NCI-H146 treated with DMSO at 0.1 percent for 48 hours (cell line): ENCODE data around the gene STXBP5.

Experiments
- DNase-seq: peaks from one replicate; lab custom pipeline; 2025; ENCODE audit not compliant: unreplicated experiment; lab: John Stamatoyannopoulos, UW

Gene STXBP5

GRCh38 chr6:147204060-147204785 lies at the start of gene STXBP5:
STXBP5 (plus strand) TSS chr6:147204417; CDS start chr6:147204533, 116 bp downstream.
- peak; percentile 66 for DNase-seq

- peak; percentile 96 for DNase-seq
These were observed 49.8 kb upstream of the STXBP5 start for GRCh38 chr6:147154454-147154853.

- DNase-seq: peak; percentile 13
These were observed 48.0 kb upstream of the STXBP5 start for GRCh38 chr6:147156218-147156617.

- no peak for DNase-seq
These were observed 47.3 kb upstream of the STXBP5 start for GRCh38 chr6:147156799-147157382.

DNA sequence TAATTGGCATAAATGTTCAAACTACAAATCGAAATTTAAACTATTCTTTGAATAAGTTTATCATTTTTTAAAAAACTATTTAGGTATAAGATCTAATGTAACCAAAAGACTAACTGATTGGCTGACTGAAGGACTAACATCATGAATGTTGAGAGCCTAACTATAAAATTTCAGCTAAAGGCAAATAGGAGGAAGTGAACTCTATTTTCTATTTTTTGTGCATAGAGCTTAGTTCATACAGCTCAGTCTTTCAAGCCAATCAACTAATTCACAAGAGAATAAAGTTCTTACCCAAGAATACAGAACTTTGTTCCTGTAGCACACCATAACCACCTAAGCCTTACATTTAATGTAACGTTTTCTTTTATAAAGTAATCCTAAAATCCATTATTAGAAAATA lies 46.3 kb upstream of the STXBP5 start:
- no peak for DNase-seq

- DNase-seq: no peak
These were observed 45.3 kb upstream of the STXBP5 start for GRCh38 chr6:147158881-147159280.

DNA sequence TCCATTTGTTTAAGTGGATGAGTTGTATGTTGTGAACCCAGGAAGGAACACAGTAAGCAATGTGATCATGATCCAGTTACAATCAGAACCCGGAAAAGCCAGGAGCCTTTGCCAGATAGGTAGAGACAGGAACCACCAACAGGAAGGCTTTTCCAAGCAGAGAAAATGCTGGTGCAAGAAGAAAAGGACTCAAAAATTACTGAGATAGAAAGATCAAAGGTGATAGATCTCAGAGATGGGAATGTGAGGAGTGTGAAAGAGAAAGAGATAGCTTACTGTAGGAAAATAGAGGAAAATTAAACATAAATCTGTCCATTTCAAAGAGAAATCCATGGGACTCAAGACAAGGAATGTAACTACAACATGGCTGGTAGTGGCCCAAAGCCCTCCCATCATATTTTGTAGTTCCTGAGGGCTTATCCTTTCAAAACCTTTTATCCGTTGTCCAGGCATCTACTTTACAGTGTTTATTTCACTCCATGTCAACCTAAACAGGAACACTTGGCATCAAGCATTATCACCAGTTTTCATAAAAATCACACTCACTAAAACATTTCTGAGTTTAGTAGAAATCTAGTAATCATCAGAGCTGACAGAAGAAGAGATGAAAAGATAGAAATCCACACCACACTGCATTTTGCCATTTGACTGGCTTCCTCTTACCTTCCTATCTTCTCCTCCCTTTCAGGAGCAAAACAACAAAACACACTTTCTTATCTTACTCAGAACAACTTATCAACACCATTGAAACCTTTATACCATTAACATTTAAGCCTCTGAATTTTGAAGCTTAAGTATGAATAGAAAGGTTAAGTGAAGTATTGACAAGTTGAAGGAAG lies 44.5 kb upstream of the STXBP5 start:
- no peak for DNase-seq

GRCh38 chr6:147160593-147160992 lies 43.6 kb upstream of the STXBP5 start:
- DNase-seq: no peak

DNA sequence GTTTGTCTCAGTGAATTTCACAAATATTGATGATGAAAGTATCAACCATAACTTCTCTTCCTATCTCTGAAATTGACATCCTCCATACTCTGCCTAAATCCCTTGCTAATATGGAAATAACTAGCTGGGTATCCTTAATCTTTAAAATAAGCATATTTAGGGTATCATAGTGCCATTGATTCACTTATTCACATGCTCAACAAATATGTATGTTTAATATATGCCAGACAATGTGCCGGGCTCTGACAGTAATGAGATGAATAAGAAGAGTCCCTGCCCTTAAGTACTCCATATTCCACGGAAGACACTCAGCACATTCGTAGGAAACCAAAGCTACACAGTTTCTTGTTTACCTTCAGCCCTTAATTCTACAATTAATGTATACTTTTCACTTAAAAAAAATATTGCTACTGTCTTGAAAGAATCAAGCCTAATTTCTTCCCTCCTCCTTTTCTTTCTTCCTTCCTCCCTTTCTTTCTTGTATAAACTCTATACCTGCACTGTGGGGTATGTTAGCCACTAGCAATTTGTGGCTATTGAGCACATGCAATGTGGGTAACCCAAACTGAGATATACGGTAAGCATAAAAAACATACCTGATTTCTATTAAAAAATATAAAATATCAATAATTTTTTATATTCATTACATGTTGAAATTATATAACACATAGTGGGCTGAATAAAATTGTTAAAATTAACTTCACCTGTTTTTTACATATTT lies 42.8 kb upstream of the STXBP5 start:
- DNase-seq: no peak

GRCh38 chr6:147161974-147162495 lies 42.2 kb upstream of the STXBP5 start:
- no peak for DNase-seq

DNA sequence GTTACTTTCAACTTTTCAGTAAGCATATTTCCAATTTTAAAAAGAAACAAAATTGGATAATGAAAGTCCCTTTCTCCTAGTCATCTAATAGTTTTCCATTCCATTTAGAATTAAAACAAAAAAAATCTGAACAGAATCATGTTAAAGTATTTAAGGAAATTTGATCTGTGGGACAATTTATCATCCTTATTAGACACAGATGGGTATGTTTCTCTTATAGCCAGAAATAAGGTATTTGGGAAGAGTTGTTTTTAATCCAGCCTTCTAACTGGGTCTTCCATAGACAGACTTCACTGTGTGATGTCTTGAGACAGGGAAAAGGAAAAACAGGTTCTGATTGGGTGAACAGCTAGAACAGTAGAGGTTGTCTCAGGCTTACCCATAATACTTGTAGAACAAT lies 39.5 kb upstream of the STXBP5 start:
- DNase-seq: no peak

DNA sequence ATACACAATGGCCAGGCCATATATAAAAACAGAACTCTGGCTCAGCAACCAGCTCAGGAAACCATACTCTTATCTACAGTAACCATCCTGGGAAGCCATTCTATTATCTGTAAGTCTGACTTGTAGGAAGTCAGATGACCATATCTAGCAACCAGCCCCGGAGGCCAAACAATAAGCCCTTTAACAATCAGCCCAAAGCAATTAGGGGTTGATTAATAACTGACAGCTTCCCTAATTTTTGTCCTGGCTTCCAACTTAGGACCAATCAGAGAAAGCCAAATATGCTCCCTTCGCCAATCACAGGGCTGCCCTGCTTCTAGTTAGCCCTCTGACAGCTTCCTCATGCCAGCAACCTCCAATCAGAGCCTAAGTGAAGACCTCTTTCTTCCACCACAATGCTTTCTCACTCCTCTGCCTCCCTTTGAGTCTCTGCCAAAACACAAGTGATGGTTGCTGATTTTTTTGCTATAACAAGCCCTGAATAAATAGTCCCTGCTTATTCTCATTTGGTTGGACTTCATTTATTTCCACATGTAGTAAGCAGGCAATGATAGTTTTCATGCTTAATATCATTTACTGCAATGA lies 37.8 kb upstream of the STXBP5 start:
- peak; percentile 70 for DNase-seq

DNA sequence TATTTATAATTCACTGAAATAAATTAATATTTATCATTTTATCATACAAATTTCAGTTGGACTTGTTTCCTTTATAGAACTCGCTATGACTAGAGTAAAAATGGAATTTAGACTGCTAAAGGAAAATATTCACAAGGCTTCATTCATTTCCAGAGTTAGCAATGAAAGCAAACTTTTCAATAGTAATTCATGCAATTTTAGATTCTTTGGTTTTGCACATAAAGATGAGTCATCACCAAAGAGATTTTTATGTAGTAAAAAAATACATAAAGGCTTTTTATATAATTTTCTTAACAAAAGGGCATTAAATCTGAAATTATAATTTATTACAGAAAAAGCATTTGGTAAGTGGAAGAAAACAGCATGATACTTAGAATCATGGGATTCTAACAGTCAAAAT lies 37.2 kb upstream of the STXBP5 start:
- DNase-seq: no peak

DNA sequence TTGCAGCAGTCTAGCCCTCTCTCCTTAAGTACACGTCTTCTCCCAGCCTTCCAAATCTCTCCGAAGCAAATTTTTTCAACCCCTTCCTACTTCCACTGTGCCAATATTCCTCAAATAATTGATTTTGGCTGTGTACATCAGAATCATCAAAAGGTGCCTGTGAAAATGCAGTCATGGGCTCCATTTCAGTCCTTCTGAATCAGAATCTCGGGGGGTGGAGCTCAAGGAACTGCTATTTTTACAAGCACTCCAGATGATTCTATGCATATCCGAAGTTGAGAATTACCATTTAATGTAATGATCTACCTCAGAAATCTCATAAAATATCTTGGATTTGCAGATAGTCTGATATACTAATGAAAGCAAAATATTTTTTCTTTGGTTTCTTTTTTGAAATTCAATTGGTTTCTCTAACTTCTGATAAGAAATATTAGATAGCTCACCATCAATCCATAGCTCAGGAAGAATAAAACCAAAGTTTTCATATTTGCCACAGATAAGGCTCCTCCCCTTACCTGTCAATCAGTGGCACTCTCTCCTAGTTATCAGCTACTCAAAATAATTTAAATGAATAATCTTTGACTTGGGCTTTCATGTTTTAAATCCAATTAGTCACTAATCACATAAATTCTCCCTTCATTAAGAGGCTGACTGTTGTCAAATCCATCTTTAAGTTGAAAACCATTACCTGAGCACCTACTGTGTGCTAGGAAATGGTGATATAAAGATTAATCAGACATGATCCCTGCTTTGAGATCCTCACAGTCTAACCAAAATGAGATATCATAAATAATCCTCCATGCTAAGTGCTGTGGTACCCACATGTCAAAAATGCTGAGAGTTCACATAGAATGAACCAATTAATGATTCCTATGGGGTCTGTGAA lies 36.4 kb upstream of the STXBP5 start:
- DNase-seq: no peak

- no peak for DNase-seq
These were observed 34.7 kb upstream of the STXBP5 start for GRCh38 chr6:147169529-147169928.

GRCh38 chr6:147170269-147170668 lies 33.9 kb upstream of the STXBP5 start:
- no peak for DNase-seq

- no peak for DNase-seq
These were observed 31.1 kb upstream of the STXBP5 start for GRCh38 chr6:147173140-147173539.

- DNase-seq: no peak
These were observed 30.4 kb upstream of the STXBP5 start for GRCh38 chr6:147173675-147174308.

DNA sequence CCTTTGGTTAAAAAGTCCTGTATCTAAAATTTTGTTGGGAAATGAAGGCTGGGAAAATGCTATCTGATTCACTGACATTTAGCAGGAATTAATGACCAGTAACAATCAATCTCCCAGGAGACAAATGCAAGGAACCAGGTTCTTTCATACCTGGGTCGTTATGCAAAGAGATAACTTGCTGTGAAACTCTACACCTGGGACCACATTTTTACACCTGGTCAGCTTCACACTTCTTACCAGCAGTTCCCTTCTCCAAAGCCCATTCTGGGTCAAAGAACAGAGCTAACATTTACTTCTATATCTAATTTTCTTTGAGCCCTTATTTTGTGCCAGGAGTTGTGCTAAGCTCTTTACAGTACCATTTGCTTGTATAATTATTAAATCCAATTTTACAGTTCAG lies 27.4 kb upstream of the STXBP5 start:
- DNase-seq: peak; percentile 74
